Thyroid gland (tissue), 4 donors: ENCODE measurements around the gene FCER2. TPM values are rescaled to one million over a fixed set of nuclear protein-coding genes. Genes with fewer than 3 reads are reported as not detected.

ENCODE experiments used
- DNase-seq, 2 donors: peaks; one replicate each; pipeline ENCODE4 v3.0.0-alpha.2; 2019
- H3K27ac ChIP-seq, 3 donors: fragments of 200-600 bp; sonication (generic); 1 replicate in 2 of 3; 2 replicates in 1 of 3; pipeline ENCODE4 v1.5.1; 2016 to 2019; ENCODE audit warnings: mild to moderate bottlenecking in 1 of 3, moderate library complexity in 1 of 3
- H3K27me3 ChIP-seq: fragments of 200-600 bp; sonication (generic); one replicate; pipeline ENCODE4 v1.5.1; 2019
- H3K36me3 ChIP-seq, 2 donors: fragments of 200-600 bp; sonication (generic); one replicate each; pipeline ENCODE4 v1.5.1; 2016 to 2019
- H3K4me1 ChIP-seq, 2 donors: fragments of 200-600 bp; sonication (generic); one replicate each; pipeline ENCODE4 v1.5.1; 2017 to 2019
- H3K4me3 ChIP-seq, 3 donors: fragments of 200-600 bp; sonication (generic); replicated peaks in 1 of 3; 1 replicate in 2 of 3; 2 replicates in 1 of 3; pipeline ENCODE4 v1.5.1; 2016; ENCODE audit warnings: mild to moderate bottlenecking in 1 of 3
- H3K9me3 ChIP-seq: fragments of 200-600 bp; sonication (generic); one replicate; pipeline ENCODE4 v1.5.1; 2017
- CTCF ChIP-seq, 6 experiments: fragments of 200-600 bp in 3 of 6; fragments of 450-650 bp in 3 of 6; sonication (generic) in 3 of 6; IDR thresholded peaks; one replicate each; pipeline ENCODE4 v1.5.1; 2016 to 2019; ENCODE audit warnings: antibody characterized with exemption in 6 of 6, mild to moderate bottlenecking in 2 of 6, inconsistent platforms in 1 of 6, moderate library complexity in 1 of 6
- POLR2A ChIP-seq, 2 donors: fragments of 450-650 bp; IDR thresholded peaks; one replicate each; pipeline ENCODE4 v1.6.1; 2017; ENCODE audit warnings: antibody characterized with exemption in 2 of 2, mild to moderate bottlenecking in 2 of 2, moderate library complexity in 1 of 2
- WGBS, 2 donors: methylation state at CpG; one replicate each; pipeline ENCODE4 v1.1.5; 2017; 5-methylcytosine and 5-hydroxymethylcytosine counted together
- intact Hi-C: fragments of 100-400 bp; cut with DNase I; formaldehyde crosslinking; loops from one replicate; pipeline ENCODE4 v1.15.1; 2023
- total RNA-seq, 4 donors: library from RNA; depleted of rRNA; stranded (reverse); fragments of >200 nt; gene quantifications; one replicate each; pipeline ENCODE4 v1.2.3, GENCODE V29; 2016

FCER2 gene
- total RNA-seq, 4 donors from 2014 or later = not detected

GRCh38 chr19:7677669-7678311, 24.1 kb downstream of the FCER2 start:
- Histone ChIP-seq H3K4me1 (peaks cover 6 to 9% of the 10 kb centered on the region in 2 donors), H3K9me3 (no peaks in the 10 kb centered on the region), H3K27me3 (no peaks in the 10 kb centered on the region), H3K4me3 (no peak overlapping the region), H3K27ac (no peak overlapping the region), H3K36me3 (peaks cover 0 to 5% of the 10 kb centered on the region in 2 donors)
- no peak for DNase-seq
- TF ChIP-seq CTCF (IDR thresholded peaks at IDR 0.05) = no peak
- TF ChIP-seq POLR2A (IDR thresholded peaks at IDR 0.05) = no peak
- WGBS, 2 donors = 56 to 60% methylated on average over 12 of the region's 12 CpGs
- intact Hi-C loops = no loop called here

- Histone ChIP-seq H3K4me3 (no peak within 1 kb of the TSS), H3K4me1 (peaks cover 5 to 6% of the 10 kb centered on the region in 2 donors), H3K9me3 (no peaks in the 10 kb centered on the region), H3K36me3 (no peaks in the 10 kb centered on the region), H3K27me3 (no peaks in the 10 kb centered on the region), H3K27ac (no peak within 1 kb of the TSS)
- intact Hi-C loops = no loop called here
- TF ChIP-seq CTCF (IDR thresholded peaks at IDR 0.05) (no peak), POLR2A (IDR thresholded peaks at IDR 0.05) (no peak)
- DNase-seq = no peak
- WGBS, 2 donors = 28 to 33% methylated on average over 10 of the region's 10 CpGs
These were observed 25.1 kb downstream of the FCER2 start, which contains the start of gene MCEMP1 for GRCh38 chr19:7676854-7677253. MCEMP1 (plus strand) TSS chr19:7677090; CDS start chr19:7677121, 31 bp downstream.

- intact Hi-C loops = no loop called here
- H3K27me3 ChIP-seq = no peaks in the 10 kb centered on the region
- peaks cover under 1 to 2% of the 10 kb centered on the region in 2 donors for H3K4me1 ChIP-seq
- H3K9me3 ChIP-seq = no peaks in the 10 kb centered on the region
- no peaks in the 10 kb centered on the region for H3K36me3 ChIP-seq
- WGBS, 2 donors = 37 to 42% methylated on average over 7 of the region's 7 CpGs
- H3K4me3 ChIP-seq = no peak overlapping the region
- DNase-seq = no peak
- TF ChIP-seq POLR2A (IDR thresholded peaks at IDR 0.05) (no peak), CTCF (IDR thresholded peaks at IDR 0.05) (no peak)
- H3K27ac ChIP-seq = no peak overlapping the region
These were observed 25.6 kb downstream of the FCER2 start for GRCh38 chr19:7676376-7676775.

- H3K4me3 ChIP-seq = no peak overlapping the region
- WGBS, 2 donors = 61% methylated on average over 19 to 21 of the region's 21 CpGs
- no peak for TF ChIP-seq POLR2A (IDR thresholded peaks at IDR 0.05)
- no peak for TF ChIP-seq CTCF (IDR thresholded peaks at IDR 0.05)
- intact Hi-C loops = no loop called here
- no peaks in the 10 kb centered on the region for H3K9me3 ChIP-seq
- peak; percentile 32 to 35 for DNase-seq
- no peaks in the 10 kb centered on the region for H3K36me3 ChIP-seq
- no peaks in the 10 kb centered on the region for H3K27me3 ChIP-seq
- H3K27ac ChIP-seq = no peak overlapping the region
- H3K4me1 ChIP-seq = no peaks in the 10 kb centered on the region
These were observed 27.6 kb downstream of the FCER2 start for GRCh38 chr19:7674010-7675005.
